ENCODE measurements around the gene FAM227B.

DNA sequence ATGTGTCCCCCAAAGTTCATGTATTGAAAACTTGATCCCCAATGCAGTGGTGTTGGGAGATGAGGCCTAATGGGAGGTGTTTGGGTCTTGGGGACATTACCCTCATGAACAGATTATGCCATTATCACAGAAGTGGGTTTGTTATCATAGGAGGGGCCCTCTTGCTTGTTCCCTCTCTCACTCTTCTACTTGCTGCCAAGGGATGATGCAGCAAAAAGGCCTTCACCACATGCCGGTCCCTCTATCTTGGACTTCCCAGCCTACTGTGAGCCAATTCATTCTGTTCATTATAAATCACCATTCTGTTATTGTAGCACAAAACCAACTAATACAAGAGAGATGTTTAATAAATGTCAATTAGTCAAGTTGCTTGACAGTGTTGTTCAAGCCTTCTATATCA is 47.2 kb downstream of the FAM227B start:
- no peak for TF ChIP-seq HDGF (IDR thresholded peaks at IDR 0.05; ENCODE audit: borderline replicate concordance)
- TF ChIP-seq, protein P1, sequence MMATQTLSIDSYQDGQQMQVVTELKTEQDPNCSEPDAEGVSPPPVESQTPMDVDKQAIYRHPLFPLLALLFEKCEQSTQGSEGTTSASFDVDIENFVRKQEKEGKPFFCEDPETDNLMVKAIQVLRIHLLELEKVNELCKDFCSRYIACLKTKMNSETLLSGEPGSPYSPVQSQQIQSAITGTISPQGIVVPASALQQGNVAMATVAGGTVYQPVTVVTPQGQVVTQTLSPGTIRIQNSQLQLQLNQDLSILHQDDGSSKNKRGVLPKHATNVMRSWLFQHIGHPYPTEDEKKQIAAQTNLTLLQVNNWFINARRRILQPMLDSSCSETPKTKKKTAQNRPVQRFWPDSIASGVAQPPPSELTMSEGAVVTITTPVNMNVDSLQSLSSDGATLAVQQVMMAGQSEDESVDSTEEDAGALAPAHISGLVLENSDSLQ (IDR thresholded peaks at IDR 0.05) = no peak
